SKM-1 (cell line): Measurements from ENCODE around the gene NMT1.

Experiments
- DNase-seq: peaks from one replicate; lab custom pipeline; 2025; ENCODE audit not compliant: unreplicated experiment; lab: John Stamatoyannopoulos, UW

Gene NMT1

GRCh38 chr17:45149037-45149668 lies 88.0 kb downstream of the NMT1 start:
- DNase-seq, result peak; percentile 37

GRCh38 chr17:45149669-45150664 lies 88.8 kb downstream of the NMT1 start:
- no peak for DNase-seq

- no peak for DNase-seq
These were observed 90.0 kb downstream of the NMT1 start for GRCh38 chr17:45150911-45151809.

GRCh38 chr17:45155029-45155428 lies 93.9 kb downstream of the NMT1 start:
- no peak for DNase-seq

GRCh38 chr17:45155483-45155882 lies 94.4 kb downstream of the NMT1 start:
- DNase-seq, result no peak

GRCh38 chr17:45156242-45156641 lies 95.1 kb downstream of the NMT1 start:
- DNase-seq, result no peak
